ENCODE measurements around the gene PREX1.

PREX1 gene

GRCh38 chr20:48620507-48621375, 207.1 kb downstream of the PREX1 start:
- peak; percentile 60 for DNase-seq (ENCODE audit: low read depth)

GRCh38 chr20:48620154-48620506, 207.7 kb downstream of the PREX1 start:
- no peak for DNase-seq (ENCODE audit: low read depth)

GRCh38 chr20:48619126-48620101, 208.4 kb downstream of the PREX1 start:
- no peak for DNase-seq (ENCODE audit: low read depth)

- no peak for DNase-seq (ENCODE audit: low read depth)
Measured at GRCh38 chr20:48618631-48619030, 209.2 kb downstream of the PREX1 start.

- no peak for DNase-seq (ENCODE audit: low read depth)
Measured at GRCh38 chr20:48618052-48618451, 209.7 kb downstream of the PREX1 start.

- no peak for DNase-seq (ENCODE audit: low read depth)
Measured at GRCh38 chr20:48617481-48617880, 210.3 kb downstream of the PREX1 start.

- no peak for DNase-seq (ENCODE audit: low read depth)
Measured at GRCh38 chr20:48616481-48616880, 211.3 kb downstream of the PREX1 start.

- no peak for DNase-seq (ENCODE audit: low read depth)
Measured at GRCh38 chr20:48615871-48616270, 211.9 kb downstream of the PREX1 start.

- no peak for DNase-seq (ENCODE audit: low read depth)
Measured at GRCh38 chr20:48614593-48615274, 213.1 kb downstream of the PREX1 start.

- no peak for DNase-seq (ENCODE audit: low read depth)
Measured at GRCh38 chr20:48613926-48614325, 213.9 kb downstream of the PREX1 start.

GRCh38 chr20:48612335-48612734, 215.5 kb downstream of the PREX1 start:
- no peak for DNase-seq (ENCODE audit: low read depth)

GRCh38 chr20:48610996-48611395, 216.8 kb downstream of the PREX1 start:
- no peak for DNase-seq (ENCODE audit: low read depth)

- DNase-seq (ENCODE audit: low read depth): no peak
Measured at GRCh38 chr20:48609491-48609978, 218.3 kb downstream of the PREX1 start.

GRCh38 chr20:48608756-48609155, 219.0 kb downstream of the PREX1 start:
- no peak for DNase-seq (ENCODE audit: low read depth)

- no peak for DNase-seq (ENCODE audit: low read depth)
Measured at GRCh38 chr20:48607544-48607865, 220.3 kb downstream of the PREX1 start.

GRCh38 chr20:48606841-48607543, 220.8 kb downstream of the PREX1 start:
- no peak for DNase-seq (ENCODE audit: low read depth)

- DNase-seq (ENCODE audit: low read depth): no peak
Measured at GRCh38 chr20:48606172-48606840, 221.5 kb downstream of the PREX1 start.

GRCh38 chr20:48605364-48606171, 222.2 kb downstream of the PREX1 start:
- no peak for DNase-seq (ENCODE audit: low read depth)

GRCh38 chr20:48604936-48605335, 222.9 kb downstream of the PREX1 start:
- DNase-seq (ENCODE audit: low read depth): no peak

GRCh38 chr20:48604426-48604825, 223.4 kb downstream of the PREX1 start:
- DNase-seq (ENCODE audit: low read depth): no peak

All from activated T-cell treated with anti-CD3 and anti-CD28 coated beads for 1 hour (primary cell).